ENCODE data around the gene CDHR3. TPM values are rescaled to one million over a fixed set of nuclear protein-coding genes. Genes with fewer than 3 reads are reported as not detected.

CDHR3 gene, protein sequence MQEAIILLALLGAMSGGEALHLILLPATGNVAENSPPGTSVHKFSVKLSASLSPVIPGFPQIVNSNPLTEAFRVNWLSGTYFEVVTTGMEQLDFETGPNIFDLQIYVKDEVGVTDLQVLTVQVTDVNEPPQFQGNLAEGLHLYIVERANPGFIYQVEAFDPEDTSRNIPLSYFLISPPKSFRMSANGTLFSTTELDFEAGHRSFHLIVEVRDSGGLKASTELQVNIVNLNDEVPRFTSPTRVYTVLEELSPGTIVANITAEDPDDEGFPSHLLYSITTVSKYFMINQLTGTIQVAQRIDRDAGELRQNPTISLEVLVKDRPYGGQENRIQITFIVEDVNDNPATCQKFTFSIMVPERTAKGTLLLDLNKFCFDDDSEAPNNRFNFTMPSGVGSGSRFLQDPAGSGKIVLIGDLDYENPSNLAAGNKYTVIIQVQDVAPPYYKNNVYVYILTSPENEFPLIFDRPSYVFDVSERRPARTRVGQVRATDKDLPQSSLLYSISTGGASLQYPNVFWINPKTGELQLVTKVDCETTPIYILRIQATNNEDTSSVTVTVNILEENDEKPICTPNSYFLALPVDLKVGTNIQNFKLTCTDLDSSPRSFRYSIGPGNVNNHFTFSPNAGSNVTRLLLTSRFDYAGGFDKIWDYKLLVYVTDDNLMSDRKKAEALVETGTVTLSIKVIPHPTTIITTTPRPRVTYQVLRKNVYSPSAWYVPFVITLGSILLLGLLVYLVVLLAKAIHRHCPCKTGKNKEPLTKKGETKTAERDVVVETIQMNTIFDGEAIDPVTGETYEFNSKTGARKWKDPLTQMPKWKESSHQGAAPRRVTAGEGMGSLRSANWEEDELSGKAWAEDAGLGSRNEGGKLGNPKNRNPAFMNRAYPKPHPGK
- total RNA-seq: 10.8 TPM
- polyA plus RNA-seq: 4.0 TPM

DNA sequence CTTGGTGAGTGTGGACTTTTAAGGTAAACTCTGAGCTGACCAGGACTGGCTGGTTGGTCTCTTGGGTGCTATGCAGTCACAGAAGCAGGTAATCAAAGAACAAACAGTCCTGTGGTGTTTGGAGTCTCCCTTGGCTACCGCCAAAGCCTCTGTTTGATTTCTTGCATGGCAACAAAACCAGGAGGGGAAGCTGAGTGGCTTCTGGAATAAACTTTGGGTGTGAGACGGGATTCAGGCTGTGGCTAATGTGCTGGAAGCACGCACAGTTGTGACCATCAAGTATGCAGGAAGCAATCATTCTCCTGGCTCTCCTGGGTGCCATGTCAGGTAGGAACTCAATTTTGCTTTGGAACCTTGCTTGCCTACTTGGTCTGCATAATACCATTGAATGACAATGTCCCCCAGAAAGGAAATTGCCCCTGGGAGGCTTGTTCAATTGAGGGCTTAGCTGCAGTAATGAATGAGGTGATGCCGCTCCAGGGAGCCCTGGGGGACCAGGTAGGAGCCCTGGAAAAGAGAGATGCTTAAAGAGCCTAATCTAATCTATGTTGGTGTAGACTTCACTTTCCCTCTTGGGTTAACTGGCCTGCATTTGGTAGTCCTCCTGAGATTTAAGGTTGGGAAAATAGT is at the start of gene CDHR3:
Gene CDHR3 (plus strand): TSS at position 227 of the 630 bp plus-strand sequence. CDS start 55 bp downstream, at position 282.
- Histone ChIP-seq H3K4me1 (ENCODE audit: insufficient read depth) (no peaks in the 10 kb centered on the region), H3K4me3 (ENCODE audit: low read depth, low read length) (no peak within 1 kb of the TSS), H3K36me3 (ENCODE audit: insufficient read depth) (no peaks in the 10 kb centered on the region), H3K27ac (ENCODE audit: low read depth) (no peak within 1 kb of the TSS)
- 75% methylated on average over 4 of the region's 4 CpGs for WGBS
- no peak for DNase-seq (ENCODE audit: extremely low spot score)

GRCh38 chr7:105913947-105914346 is 49.1 kb upstream of the CDHR3 start:
- WGBS: 81% methylated on average over 3 of the region's 3 CpGs
- Histone ChIP-seq H3K4me1 (ENCODE audit: insufficient read depth) (no peaks in the 10 kb centered on the region), H3K27ac (ENCODE audit: low read depth) (no peak overlapping the region), H3K4me3 (ENCODE audit: low read depth, low read length) (no peak overlapping the region), H3K36me3 (ENCODE audit: insufficient read depth) (no peaks in the 10 kb centered on the region)
- DNase-seq (ENCODE audit: extremely low spot score): no peak

DNA sequence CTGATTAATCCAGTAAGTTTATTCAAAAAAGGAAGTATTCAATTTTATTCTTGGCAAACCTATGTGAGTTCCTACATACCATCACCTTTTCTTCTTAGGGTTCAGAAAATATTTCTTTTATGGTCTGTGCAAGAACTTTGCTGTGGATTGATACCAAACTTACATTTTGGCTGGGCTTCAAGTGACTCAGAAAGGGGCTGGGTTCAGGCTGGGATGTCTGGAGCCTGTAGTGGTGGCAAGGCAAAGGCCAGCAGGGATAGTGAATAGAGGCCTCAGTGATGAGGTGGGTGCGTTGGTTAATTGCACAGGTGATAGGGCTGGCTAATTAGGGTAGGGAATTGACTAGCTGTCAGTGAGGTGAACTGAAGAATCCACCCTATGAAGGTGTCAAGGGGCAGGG is 46.5 kb upstream of the CDHR3 start:
- Histone ChIP-seq H3K4me1 (ENCODE audit: insufficient read depth) (no peaks in the 10 kb centered on the region), H3K4me3 (ENCODE audit: low read depth, low read length) (no peak overlapping the region), H3K27ac (ENCODE audit: low read depth) (no peak overlapping the region), H3K36me3 (ENCODE audit: insufficient read depth) (no peaks in the 10 kb centered on the region)
- DNase-seq (ENCODE audit: extremely low spot score): no peak
- 87% methylated on average over 1 of the region's 1 CpG for WGBS

- Histone ChIP-seq H3K36me3 (ENCODE audit: insufficient read depth) (no peaks in the 10 kb centered on the region), H3K4me3 (ENCODE audit: low read depth, low read length) (no peak overlapping the region), H3K4me1 (ENCODE audit: insufficient read depth) (no peaks in the 10 kb centered on the region), H3K27ac (ENCODE audit: low read depth) (no peak overlapping the region)
- no peak for DNase-seq (ENCODE audit: extremely low spot score)
- 98% methylated on average over 2 of the region's 2 CpGs for WGBS
Measured at GRCh38 chr7:105917659-105918058, 45.4 kb upstream of the CDHR3 start.

DNA sequence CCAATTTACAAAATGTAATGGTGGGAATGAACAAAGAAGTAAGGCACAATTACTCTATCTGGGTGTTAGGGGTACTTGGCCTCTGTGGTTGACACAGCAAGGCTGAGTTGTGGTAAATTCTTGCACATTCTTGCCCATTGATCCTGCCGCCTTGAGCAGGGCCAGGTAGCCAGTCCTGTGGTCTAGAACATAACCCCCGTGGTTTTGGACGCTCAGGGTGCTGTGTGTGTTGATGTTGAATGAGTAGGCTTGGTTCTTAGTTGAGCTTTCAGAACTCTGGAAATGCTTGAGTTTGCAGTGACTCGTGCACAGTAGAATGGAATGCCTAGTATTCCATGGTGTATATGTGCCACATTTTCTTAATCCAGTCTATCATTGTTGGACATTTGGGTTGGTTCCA is 42.3 kb upstream of the CDHR3 start:
- 89% methylated on average over 4 of the region's 4 CpGs for WGBS
- Histone ChIP-seq H3K4me3 (ENCODE audit: low read depth, low read length) (no peak overlapping the region), H3K4me1 (ENCODE audit: insufficient read depth) (no peaks in the 10 kb centered on the region), H3K36me3 (ENCODE audit: insufficient read depth) (no peaks in the 10 kb centered on the region), H3K27ac (ENCODE audit: low read depth) (no peak overlapping the region)
- no peak for DNase-seq (ENCODE audit: extremely low spot score)

- Histone ChIP-seq H3K4me3 (ENCODE audit: low read depth, low read length) (no peak overlapping the region), H3K36me3 (ENCODE audit: insufficient read depth) (no peaks in the 10 kb centered on the region), H3K27ac (ENCODE audit: low read depth) (no peak overlapping the region), H3K4me1 (ENCODE audit: insufficient read depth) (no peaks in the 10 kb centered on the region)
- DNase-seq (ENCODE audit: extremely low spot score): no peak
- 89% methylated on average over 1 of the region's 1 CpG for WGBS
Measured at GRCh38 chr7:105924945-105925344, 38.1 kb upstream of the CDHR3 start.

DNA sequence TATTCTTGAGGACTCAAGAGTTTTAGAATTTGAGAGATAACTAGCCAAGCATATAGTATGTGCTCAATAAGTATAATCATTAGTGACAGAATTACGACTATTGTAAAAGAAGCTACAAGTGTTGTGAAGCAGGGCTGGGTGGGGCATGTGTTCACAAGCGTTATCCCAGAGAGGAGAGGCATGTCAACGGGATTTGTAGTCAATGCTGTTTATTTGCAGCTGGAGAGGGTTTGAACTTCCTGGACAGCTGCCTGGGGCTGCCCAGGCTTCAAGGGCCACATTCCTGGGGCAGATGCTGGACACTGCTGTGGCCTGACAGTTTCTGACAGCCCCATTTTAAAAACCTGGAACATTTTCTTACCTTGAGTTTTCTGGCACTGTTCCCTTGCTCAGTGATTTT is 36.9 kb upstream of the CDHR3 start:
- WGBS: 47% methylated on average over 3 of the region's 3 CpGs
- Histone ChIP-seq H3K27ac (ENCODE audit: low read depth) (no peak overlapping the region), H3K4me3 (ENCODE audit: low read depth, low read length) (no peak overlapping the region), H3K4me1 (ENCODE audit: insufficient read depth) (no peaks in the 10 kb centered on the region), H3K36me3 (ENCODE audit: insufficient read depth) (no peaks in the 10 kb centered on the region)
- no peak for DNase-seq (ENCODE audit: extremely low spot score)

GRCh38 chr7:105931179-105931578 is 31.9 kb upstream of the CDHR3 start:
- 76% methylated on average over 4 of the region's 4 CpGs for WGBS
- Histone ChIP-seq H3K4me3 (ENCODE audit: low read depth, low read length) (no peak overlapping the region), H3K4me1 (ENCODE audit: insufficient read depth) (no peaks in the 10 kb centered on the region), H3K27ac (ENCODE audit: low read depth) (no peak overlapping the region), H3K36me3 (ENCODE audit: insufficient read depth) (no peaks in the 10 kb centered on the region)
- DNase-seq (ENCODE audit: extremely low spot score): no peak

GRCh38 chr7:105932835-105933477 is 30.1 kb upstream of the CDHR3 start:
- Histone ChIP-seq H3K27ac (ENCODE audit: low read depth) (no peak overlapping the region), H3K4me3 (ENCODE audit: low read depth, low read length) (no peak overlapping the region), H3K4me1 (ENCODE audit: insufficient read depth) (no peaks in the 10 kb centered on the region), H3K36me3 (ENCODE audit: insufficient read depth) (no peaks in the 10 kb centered on the region)
- DNase-seq (ENCODE audit: extremely low spot score): no peak
- 40% methylated on average over 8 of the region's 8 CpGs for WGBS

DNA sequence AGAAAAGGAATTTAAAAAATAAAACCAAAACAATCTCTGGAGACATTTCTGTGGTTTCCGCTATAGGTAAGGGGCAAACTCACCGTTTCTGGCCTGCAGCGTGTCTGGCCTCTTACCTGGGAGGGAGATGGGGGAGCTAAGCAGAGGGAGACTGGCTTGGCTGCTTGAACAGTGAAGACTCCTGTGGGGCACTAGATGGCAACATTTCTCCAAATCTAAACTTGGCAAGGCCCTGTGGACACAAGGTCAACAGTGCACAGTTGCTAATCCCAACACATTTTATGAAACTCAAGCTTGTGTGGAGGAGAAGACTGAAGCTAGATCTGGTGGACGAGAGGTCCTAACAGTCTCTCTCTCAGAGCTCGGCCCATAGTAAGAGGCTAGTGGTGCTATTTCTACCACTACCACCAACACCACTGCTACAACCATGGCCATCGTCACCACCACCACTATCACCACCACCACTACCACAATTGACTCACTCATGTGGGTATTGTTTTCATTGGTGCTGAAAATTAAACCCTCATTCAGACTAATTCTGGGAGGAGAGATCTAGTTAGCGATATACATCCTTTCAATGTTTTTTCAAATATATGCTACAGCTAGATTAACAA is 28.4 kb upstream of the CDHR3 start:
- no peak overlapping the region for H3K27ac ChIP-seq (ENCODE audit: low read depth)
- 89% methylated on average over 7 of the region's 7 CpGs for WGBS
- no peak for DNase-seq (ENCODE audit: extremely low spot score)
- H3K36me3 ChIP-seq (ENCODE audit: insufficient read depth): no peaks in the 10 kb centered on the region
- H3K4me1 ChIP-seq (ENCODE audit: insufficient read depth): no peaks in the 10 kb centered on the region
- H3K4me3 ChIP-seq (ENCODE audit: low read depth, low read length): no peak overlapping the region

GRCh38 chr7:105935250-105935649 is 27.8 kb upstream of the CDHR3 start:
- Histone ChIP-seq H3K27ac (ENCODE audit: low read depth) (no peak overlapping the region), H3K36me3 (ENCODE audit: insufficient read depth) (no peaks in the 10 kb centered on the region), H3K4me3 (ENCODE audit: low read depth, low read length) (no peak overlapping the region), H3K4me1 (ENCODE audit: insufficient read depth) (no peaks in the 10 kb centered on the region)
- 91% methylated on average over 5 of the region's 5 CpGs for WGBS
- DNase-seq (ENCODE audit: extremely low spot score): no peak

- no peak for DNase-seq (ENCODE audit: extremely low spot score)
- Histone ChIP-seq H3K4me1 (ENCODE audit: insufficient read depth) (no peaks in the 10 kb centered on the region), H3K4me3 (ENCODE audit: low read depth, low read length) (no peak overlapping the region), H3K36me3 (ENCODE audit: insufficient read depth) (no peaks in the 10 kb centered on the region), H3K27ac (ENCODE audit: low read depth) (no peak overlapping the region)
- WGBS: 61% methylated on average over 3 of the region's 3 CpGs
Measured at GRCh38 chr7:105937411-105937810, 25.7 kb upstream of the CDHR3 start.

- no peak overlapping the region for H3K27ac ChIP-seq (ENCODE audit: low read depth)
- no peaks in the 10 kb centered on the region for H3K36me3 ChIP-seq (ENCODE audit: insufficient read depth)
- H3K4me1 ChIP-seq (ENCODE audit: insufficient read depth): no peaks in the 10 kb centered on the region
- DNase-seq (ENCODE audit: extremely low spot score): no peak
- WGBS: 57% methylated on average over 4 of the region's 4 CpGs
- no peak overlapping the region for H3K4me3 ChIP-seq (ENCODE audit: low read depth, low read length)
Measured at GRCh38 chr7:105940109-105940508, 23.0 kb upstream of the CDHR3 start.

Measured in urinary bladder (tissue), 4 donors.